WI38 (cell line): ENCODE measurements around the gene HNRNPM.
A peak's percentile ranks its signal among the peaks of the same experiment; 100 is the strongest.

Source experiments
- H3K4me3 ChIP-seq: 2 replicates; pipeline ENCODE4 v1.5.1; 2011; ENCODE audit warnings: low read depth, mild to moderate bottlenecking, control low read depth, low read length
- TF ChIP-seq, protein P1 (sequence below): IDR thresholded peaks from 2 replicates; pipeline ENCODE4 v1.5.1; 2012; ENCODE audit warnings: low read depth, mild to moderate bottlenecking, control low read depth, low read length

HNRNPM gene

DNA sequence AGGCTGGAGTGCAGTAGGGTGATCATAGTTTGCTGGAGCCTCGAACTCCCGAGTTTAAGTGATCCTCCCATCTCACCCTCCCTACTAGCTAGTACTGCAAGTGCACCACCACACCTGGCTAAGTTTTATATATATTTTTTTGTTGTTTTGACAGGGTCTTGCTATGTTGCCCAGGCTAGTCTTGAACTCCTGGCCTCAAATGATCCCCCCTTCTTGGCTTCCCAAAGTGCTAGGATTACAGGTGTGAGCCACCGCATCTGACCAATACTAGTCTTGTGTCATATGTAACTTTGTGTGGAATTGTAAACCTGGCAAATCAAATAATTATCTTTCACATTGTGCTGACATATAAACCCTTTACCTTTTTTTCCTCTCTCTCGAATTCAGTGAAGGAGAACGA is 10.2 kb downstream of the HNRNPM start:
- TF ChIP-seq, protein P1, sequence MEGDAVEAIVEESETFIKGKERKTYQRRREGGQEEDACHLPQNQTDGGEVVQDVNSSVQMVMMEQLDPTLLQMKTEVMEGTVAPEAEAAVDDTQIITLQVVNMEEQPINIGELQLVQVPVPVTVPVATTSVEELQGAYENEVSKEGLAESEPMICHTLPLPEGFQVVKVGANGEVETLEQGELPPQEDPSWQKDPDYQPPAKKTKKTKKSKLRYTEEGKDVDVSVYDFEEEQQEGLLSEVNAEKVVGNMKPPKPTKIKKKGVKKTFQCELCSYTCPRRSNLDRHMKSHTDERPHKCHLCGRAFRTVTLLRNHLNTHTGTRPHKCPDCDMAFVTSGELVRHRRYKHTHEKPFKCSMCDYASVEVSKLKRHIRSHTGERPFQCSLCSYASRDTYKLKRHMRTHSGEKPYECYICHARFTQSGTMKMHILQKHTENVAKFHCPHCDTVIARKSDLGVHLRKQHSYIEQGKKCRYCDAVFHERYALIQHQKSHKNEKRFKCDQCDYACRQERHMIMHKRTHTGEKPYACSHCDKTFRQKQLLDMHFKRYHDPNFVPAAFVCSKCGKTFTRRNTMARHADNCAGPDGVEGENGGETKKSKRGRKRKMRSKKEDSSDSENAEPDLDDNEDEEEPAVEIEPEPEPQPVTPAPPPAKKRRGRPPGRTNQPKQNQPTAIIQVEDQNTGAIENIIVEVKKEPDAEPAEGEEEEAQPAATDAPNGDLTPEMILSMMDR = no peak
- no peak overlapping the region for H3K4me3 ChIP-seq

DNA sequence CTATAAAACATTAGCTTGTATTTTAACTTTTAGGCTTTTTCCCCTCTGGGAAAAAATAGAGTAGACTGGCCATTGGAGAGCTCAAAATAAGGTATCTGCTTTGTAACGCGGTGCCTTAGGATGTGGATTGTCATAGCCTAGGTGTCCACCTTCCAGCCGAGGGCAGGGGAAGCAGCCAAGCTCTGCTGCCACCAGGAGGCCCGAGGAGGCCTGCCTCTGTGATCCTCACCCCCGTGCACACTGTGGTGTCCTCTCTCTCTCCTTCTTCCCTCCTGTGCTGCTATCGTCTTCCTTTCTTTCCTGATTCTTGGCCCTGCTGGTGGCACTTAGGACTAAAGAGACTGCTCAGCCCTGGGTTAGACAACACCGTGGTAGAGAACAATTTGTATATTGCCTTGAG is 11.3 kb downstream of the HNRNPM start:
- TF ChIP-seq, protein P1 = no peak
- H3K4me3 ChIP-seq = no peak overlapping the region

DNA sequence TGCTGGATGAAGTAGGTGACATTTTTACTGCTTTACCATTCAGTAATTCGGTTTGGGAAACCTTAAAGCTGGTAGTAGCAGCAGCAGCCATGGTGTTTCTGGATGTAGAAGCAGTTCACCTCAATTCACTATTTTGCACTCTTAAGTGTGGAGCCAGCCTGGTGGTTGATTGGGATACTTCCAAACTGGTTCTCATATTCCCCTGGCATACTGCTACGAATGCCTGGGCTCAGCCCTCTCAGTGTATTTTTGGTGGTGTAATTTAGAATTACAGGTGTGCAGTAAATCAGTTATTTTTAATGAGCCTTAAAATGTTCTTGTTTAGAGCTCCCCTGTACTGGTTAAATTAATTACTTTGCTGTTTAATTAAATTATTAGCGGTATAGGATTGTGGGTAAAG is 12.4 kb downstream of the HNRNPM start:
- TF ChIP-seq, protein P1 = no peak
- no peak overlapping the region for H3K4me3 ChIP-seq

DNA sequence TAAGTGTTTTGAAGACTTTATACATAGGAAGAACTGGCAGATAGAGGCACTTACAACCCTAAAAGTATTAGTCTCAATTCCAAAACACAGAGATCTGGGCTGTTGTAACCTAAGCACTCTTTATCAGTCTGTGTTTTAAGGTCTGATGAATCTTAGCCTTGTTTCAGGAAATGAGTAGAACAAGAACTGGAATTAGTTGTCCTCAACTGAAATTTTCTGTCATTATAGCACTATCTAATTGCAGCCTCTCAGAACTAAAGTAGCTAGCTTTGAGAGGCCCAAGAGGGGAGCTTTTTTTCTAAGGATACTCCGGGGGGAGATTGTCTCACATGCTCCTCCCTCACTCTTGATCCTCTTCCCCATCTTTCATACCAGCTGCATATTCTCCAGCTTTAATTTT is 13.1 kb downstream of the HNRNPM start:
- H3K4me3 ChIP-seq = no peak overlapping the region
- TF ChIP-seq, protein P1 = no peak

DNA sequence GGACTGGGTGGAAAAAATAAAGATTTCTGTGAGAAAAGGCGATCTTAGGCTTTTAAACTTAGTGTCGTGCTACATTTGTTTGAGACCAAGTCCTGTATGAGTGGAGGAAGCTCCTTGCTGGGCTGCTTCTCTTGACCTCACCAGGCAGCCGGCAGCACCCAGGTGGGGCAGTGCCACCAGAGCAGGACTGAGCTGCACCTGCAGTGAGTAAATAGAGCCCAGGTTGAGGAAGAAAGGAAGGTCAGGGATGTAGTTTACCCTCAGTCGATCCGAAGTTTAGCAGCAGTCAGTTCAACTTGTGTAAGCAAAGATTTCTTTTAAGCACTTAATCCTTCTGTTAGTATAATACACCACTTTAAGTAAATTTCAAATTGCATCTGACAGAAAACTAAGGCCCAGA is 13.6 kb downstream of the HNRNPM start:
- TF ChIP-seq, protein P1 = no peak
- no peak overlapping the region for H3K4me3 ChIP-seq

DNA sequence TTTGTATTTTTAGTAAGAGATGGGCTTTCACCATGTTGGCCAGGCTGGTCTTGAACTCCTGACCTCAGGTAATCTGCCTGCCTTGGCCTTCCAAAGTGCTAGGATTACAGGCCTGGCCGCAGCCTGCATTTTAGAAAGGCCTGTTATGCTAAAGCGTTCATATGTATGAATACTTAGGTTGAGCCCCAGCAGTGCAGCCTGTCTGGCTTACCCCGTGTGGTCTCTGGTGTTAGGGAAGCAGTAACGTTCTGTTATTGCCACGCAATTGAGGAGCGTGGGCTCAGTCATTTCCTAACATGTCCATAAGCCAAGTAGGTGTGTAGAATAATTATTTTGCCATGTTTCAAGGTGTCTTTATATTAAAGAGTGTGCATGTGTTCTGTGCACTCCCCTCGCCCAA is 14.3 kb downstream of the HNRNPM start:
- TF ChIP-seq, protein P1 = no peak
- no peak overlapping the region for H3K4me3 ChIP-seq

DNA sequence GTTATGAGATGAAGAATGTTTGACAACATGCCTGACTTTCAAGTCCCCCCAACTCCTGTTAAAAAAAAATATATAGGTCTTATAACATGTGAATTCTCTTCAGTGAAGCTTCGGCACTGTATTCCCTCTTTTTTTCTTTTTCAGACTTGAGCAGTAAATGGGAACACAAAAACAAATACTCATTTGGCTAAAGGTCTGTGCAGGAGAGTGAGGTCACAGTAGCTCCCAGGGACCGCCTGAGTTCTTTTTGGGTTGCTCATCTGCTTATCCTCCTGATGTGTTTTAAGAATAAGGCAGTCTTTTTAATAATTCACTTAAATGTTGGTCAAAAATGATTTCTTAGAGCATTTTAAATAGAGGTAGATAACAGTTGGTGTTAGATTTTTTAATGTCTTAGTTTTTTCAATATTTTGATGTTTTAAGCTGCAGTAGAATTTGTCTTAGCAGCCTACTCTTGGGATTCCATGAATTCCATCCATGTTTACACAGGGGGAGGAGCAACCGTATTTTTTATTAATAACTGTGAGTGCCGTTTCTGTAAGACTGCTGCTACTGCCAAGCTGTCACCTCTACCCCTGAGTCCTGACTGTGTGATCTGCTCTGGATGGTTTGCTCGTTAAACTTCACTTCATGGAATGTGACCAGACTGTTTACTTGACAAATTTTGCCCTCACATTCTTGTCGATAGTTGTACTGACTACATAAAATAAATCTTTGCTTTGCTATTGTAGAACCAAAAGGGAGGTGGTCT is 14.9 kb downstream of the HNRNPM start:
- TF ChIP-seq, protein P1 = no peak
- 0 out of 2 replicates have a peak overlapping the region, but pooled peaks have one; percentile 1 for H3K4me3 ChIP-seq
